GM21723 (cell line): Measurements from ENCODE around the gene ZNF322.
"Not testable (repeated sequence)": the region's sequence is repeated elsewhere in the genome, so short reads cannot be mapped to it uniquely, and the experiment has no call there.

Source experiments
- ATAC-seq: cut with Tn5 transposase; IDR thresholded peaks from one replicate; pipeline ENCODE4 v1.9.1; 2021; ENCODE audit warnings: mild to moderate bottlenecking, moderate library complexity; ENCODE audit not compliant: unreplicated experiment

ZNF322 gene, protein sequence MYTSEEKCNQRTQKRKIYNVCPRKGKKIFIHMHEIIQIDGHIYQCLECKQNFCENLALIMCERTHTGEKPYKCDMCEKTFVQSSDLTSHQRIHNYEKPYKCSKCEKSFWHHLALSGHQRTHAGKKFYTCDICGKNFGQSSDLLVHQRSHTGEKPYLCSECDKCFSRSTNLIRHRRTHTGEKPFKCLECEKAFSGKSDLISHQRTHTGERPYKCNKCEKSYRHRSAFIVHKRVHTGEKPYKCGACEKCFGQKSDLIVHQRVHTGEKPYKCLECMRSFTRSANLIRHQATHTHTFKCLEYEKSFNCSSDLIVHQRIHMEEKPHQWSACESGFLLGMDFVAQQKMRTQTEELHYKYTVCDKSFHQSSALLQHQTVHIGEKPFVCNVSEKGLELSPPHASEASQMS

DNA sequence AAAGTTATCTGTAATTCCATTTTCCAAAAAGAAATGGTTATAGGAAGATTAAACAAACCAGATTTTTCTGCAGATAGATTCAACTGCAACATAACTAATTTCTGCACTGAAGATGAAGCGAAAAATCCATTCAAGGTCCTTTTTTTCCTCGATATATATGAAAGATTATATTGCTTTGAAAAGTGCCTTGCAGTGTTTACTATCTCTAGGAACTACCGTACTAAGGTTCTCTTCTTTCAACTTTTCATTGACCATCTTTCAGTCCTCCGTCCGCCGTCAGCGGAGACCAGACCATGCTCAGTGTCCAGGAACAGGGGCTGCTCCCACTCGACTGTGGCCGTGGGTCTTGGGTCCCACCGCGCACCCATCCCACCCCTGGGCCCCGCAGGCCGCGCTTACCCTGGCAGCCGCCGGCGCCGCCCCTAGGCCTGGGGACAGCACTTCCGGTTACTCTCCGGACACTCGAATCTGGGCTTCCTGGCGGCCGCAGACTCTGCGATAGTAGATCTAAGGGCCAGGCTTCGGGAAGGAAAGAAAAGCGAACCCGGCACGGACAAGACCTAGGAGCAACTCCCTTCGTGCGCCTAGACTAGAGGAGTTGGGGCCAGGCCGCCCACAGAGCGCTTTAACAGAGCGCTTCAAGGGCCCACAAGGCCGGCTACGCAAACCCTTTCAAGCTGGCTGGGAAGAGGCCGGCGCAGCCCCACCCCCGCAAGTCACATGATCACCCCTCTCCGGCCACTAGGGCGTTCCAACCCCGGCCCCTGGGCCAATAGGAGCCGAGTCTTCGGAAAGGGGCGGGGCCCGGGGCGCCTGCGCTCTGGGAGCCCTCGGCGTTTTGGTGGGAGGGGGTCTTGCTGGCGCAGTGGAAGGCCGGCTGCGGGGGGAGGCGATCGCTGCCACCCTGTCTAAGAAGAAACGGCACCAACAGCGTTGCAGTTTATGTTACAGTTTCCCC is at the start of gene ZNF322:
Gene ZNF322, minus strand, starts transcription at position 705 of the 958 bp plus-strand sequence. CDS start 21,193 bp downstream, outside the sequence.
- ATAC-seq: peak; percentile 97

DNA sequence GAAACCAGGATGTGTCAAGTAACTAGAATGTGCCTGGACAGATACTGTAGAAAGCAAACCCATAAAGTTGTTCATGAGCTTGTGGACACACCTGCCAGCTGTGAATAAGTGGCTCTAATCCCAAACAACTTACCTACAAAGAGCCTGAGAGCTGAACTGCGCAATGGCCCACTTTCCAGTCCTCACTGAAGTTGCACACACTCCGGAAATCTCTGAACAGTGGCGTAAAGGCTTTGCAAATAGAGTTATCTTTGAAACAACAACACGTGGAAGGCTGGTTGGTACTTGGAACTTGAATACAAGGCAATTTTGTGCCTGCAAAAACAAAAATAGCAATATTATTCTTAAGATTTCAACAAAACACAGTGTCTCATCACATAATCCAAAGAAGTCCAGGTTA is 46.2 kb upstream of the ZNF322 start:
- not testable (repeated sequence) for ATAC-seq

DNA sequence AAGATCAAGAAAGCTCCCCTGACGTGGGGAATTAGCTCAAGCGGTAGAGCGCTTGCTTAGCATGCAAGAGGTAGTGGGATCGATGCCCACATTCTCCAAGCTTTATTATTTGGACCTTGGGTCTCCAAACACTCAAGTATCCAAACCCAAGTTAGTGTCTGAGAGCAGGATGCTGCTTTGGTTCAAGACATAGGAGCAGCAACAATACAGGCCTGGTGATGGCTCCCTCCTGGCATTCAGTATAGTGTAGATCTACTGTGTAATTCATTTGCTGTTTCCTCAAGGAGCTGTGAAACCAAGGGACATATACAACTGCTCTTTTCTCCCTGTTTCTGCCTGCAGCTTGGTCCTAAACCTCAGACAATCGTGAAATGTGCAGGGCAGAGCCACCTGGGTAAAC is 45.8 kb upstream of the ZNF322 start:
- not testable (repeated sequence) for ATAC-seq

DNA sequence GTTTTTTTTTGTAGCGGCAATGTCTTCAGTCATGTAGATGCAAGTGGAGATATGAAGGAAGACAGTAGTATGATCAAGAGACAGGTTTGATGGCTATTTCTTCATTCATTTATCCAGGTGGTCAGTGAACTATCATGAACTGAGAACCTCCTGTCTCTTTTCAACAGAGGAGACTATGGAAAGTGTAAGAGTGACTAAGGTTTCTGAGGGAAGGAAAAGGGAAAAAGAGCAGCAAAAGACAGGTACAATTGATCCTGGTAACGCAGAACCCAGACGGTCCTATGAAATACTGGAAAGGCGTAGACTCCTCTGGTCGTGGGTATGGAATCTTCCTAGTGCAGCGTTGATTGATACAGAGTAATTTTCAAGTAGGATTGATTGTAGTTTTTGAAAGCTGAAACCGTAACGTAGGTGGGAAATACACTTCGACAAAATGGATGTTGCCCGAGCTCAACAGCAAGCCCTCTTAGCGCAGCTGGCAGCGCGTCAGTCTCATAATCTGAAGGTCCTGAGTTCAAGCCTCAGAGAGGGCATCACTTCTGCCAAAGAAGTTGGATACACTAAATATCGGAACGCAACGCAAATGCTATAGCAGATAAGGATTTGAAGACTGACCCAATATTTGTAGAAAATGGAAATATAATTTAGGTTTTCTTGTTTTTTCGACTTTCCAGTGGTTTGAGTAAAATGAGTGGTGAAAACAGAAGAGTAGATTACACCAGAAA is 41.6 kb upstream of the ZNF322 start:
- ATAC-seq: not testable (repeated sequence)

DNA sequence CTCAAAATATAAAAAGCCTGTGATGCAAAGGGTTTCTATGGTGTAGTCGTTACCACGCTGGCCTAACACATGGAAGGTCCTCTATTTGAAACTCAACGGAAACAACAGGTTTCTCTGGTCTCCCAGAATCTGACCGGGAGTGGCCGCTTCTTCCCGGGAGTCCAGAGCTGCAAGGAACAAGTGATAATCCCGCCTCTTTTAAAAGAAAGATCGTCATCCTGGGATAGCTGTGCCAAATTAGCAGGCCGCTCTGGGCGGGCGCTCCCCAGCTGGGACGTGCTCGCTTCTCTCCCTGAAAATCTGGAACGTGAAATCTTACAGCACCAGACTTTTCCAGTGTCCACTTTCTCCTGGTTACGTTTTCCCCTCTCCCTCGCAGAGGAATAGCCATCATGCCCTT is 38.0 kb upstream of the ZNF322 start:
- not testable (repeated sequence) for ATAC-seq

DNA sequence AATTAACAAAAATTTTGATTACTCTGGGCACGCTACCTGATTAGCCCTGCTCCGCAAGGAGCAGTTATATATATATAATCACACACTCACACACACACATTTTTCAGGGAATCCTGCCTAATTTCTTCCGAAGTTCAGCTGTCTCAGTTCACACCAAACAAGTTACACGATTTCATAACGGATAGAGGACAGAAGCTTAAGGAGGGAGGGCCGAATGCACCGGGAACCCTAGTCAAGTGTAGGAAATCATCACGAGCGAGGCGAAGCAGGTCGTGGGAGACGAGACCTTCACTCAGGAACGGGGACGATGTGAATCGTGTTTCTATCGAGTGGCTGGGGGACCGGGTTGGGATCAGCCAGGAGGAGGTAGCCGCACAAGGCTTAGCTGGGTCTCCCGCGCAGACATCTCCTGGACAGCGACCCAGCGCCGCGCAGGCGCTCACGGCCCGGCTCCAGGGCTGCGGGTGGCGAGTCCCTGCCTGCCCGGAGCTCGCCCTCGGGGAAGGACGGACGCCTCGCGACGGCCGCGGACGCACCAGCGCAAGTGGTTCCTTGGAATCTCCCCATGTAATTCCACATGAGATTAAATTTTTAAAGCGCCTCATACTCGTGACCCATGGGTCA is 29.9 kb upstream of the ZNF322 start:
- ATAC-seq: not testable (repeated sequence)

DNA sequence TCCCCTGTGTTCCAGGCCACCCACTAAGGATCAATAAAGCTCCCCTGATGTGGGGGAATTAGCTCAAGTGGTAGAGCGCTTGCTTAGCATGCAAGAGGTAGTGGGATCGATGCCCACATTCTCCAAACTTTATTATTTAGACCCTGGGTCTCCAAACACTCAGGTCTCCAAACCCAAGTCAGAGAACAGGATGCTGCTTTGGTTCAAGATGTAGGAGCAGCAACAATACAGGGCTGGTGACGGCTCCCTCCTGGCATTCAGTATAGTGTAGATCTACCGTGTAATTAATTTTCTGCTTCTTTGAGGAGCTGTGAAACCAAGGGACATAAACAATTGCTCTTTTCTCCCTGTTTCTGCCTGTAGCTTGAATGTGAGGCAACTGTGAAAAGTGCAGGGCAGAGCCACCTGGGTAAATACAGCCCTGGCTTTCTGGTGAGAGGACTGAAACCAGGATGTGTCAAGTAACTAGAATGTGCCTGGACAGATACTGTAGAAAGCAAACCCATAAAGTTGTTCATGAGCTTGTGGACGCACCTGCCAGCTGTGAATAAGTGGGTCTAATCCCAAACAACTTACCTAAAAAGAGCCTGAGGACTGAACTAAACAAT is 23.0 kb upstream of the ZNF322 start:
- not testable (repeated sequence) for ATAC-seq

DNA sequence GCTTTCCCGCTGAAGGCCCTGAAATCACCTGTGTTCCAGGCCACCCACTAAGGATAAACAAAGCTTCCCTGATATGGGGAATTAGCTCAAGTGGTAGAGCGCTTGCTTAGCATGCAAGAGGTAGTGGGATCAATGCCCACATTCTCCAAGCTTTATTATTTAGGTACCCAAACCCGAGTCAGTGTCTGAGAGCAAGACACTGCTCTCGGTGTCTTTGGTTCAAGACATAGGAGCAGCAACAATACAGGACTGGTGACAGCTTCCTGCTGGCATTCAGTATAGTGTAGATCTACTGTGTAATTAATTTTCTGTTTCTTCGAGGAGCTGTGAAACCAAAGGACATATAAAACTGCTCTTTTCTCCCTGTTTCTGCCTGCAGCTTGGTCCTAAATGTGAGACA is 13.7 kb upstream of the ZNF322 start:
- ATAC-seq: not testable (repeated sequence)

DNA sequence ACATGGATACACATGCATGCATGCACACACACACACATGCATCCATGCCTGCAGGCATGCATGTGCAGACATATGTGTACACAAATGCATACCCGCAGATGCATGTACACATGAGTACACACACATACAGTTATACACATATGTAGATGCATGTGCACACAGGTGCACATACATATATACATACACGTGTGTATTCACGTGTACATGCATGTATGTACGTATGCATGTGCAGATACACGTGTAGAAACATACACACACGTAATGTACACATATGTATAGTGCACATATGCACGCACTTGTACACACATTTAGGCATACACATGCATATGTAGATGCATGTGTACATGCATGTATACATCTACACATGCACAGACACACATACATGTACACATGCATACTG is 11.0 kb upstream of the ZNF322 start:
- ATAC-seq: not testable (repeated sequence)

DNA sequence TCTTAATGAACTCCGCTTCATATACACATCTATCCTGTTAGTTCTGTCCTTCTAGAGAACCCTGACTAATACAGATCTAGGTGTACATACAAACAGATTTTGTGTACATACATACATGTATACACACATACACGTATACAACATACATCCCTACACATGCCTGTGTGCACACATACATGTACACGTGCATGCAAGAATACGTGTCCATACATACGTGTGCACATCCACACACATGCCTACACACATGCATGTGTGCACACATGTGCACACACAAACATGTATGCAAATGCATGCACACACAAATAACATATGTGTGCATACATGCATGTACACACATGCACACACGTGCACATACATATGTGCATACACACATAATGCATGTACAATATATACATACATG is 10.5 kb upstream of the ZNF322 start:
- ATAC-seq: not testable (repeated sequence)

DNA sequence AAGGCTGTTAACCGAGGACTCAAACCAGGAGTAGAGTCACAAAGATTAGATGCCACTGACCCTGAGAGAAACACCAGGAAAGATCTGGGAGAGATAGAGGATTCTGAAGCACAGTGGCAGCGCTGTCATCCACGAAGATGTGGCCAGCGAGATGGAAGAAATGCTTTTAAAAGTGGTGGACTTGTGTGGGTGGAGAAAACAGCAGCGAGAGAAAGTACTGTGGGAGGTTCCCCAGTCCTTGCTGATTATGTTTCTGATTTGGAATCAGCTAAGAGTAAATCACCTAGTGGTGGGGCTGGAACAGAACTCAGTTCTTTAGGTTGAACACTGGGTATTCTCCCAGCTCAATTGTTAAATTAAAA is 435 bp upstream of the ZNF322 start:
- peak; percentile 46 for ATAC-seq

DNA sequence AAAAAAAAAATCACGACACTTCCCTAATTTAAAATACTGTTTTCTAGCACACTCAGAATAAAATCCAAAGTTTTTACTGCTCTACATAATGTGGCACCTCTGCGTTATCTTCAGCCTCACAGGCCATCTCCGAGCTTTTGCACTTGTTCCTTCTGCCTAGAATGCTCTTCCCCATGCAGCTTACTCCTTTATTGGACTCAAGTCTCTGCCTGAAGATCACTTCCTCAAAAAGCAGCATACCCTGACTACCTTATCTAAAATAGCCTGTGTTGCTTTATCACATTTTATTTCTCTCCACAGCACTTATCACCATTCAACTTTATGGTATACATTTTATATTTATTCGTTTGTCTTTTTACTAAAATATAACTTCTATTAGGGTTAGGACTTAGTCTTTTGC is 2.3 kb downstream of the ZNF322 start:
- ATAC-seq: no peak

DNA sequence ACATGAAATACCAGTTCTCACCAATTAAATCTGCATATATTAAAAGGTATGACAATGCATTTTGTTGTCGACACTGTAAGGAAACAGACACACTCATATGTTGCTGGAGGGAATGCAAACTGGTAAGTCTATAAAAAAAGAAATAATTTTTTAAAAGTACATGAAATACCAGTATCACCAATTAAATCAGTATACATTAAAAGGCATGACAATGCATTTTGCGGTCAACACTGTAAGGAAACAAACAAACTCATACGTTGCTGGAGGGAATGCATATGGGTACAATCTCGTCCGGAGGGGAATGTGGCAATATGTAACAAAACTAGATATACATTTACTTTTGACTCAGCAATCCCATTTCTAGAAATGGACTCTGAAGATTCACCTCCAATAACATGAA is 6.5 kb downstream of the ZNF322 start:
- ATAC-seq: no peak

DNA sequence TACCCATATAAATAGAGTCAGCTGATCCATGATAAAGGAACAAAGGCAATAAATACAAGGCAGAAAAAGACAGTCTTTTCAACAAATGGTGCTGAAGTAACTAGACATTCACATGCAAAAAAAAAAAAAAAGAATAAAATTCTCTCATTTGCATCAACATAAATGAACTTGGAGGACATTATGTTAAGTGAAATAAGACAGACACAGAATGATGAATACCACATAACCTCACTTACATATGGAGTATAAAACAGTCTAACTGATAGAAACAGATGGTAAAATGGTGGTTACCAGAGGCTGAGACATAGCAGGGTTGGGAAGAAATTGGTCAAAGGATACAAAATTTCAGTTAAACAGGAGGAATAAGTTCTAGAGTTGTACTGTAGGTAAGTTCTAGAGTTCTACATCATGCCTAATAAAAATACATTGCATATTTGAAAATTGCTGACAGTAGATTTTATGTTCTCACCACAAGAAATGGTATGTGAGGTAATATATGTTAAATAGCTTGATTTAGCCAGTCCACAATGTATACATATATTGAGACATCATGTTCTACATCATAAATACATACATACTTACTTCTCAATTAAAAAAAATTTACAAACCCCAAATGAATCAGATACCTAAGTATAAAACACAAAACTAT is 8.3 kb downstream of the ZNF322 start:
- ATAC-seq: no peak

DNA sequence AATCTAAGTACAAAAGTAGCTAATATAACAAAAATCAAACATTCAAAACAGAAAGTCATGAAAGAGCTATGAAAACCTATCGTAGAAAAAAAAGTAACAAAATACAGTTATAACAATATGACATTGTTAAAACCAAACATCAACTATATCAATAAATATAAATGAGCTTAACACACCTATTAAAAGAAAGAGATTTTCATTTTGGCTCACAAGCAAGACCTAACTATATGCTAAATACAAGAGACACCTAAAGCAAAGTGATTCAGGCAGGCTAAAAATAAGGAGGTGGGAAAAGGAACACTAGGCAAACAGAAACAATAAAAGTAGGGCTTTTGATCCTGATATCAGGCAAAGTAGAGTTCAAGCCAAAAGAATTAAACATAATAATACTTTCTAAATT is 13.5 kb downstream of the ZNF322 start:
- no peak for ATAC-seq

DNA sequence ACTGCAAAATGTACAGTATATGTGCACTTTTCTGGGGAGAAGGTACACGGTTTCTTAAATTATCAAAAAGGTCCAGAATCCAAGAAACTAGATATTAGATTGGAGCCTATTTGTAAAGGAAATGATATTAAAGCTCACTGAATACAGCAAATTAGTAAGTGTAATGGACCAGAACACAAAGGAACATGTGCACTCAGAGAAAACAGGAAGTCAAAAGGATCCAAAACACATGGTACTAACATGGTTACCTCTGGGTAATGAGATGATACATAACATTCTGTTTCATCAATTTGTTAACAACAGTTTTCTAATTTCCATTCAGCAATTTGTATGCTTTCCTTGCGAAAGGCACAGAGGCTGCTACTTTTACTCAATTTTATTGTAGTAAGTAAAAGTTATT is 18.7 kb downstream of the ZNF322 start:
- no peak for ATAC-seq

DNA sequence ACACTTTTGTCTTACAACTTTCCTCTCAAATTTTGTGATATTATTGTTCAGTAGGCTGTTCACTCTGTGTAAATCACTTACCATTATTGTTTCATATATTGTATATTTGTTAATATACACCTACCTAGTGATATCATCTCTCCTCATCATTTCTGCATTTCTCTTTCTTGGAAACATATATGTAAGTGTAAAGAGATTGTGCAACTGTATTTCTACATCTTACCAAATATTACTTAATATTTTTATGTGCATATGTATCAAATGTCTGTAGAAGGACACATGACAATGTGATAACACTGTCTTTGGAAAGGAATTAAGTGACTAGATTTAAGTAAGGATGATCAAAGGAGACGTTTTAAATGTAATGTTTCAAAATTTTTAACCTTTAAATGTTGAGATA is 30.2 kb downstream of the ZNF322 start:
- ATAC-seq: no peak

DNA sequence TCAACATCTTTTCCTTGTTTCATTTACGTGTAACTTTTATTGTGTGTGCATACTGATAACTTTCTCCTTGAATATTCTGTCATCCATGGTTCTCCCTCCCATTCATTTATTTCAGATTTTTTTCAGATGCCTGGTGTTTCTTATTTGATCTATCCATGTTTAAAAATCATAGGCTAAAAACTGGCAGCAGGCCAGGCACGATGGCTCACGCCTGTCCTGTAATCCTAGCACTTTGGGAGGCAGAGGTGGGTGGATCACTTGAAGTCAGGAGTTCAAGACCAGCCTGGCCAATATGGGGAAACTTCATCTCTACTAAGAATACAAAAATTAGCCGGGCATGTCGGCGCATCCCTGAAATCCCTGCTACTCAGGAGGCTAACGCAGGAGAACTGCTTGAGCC is 31.7 kb downstream of the ZNF322 start:
- no peak for ATAC-seq

DNA sequence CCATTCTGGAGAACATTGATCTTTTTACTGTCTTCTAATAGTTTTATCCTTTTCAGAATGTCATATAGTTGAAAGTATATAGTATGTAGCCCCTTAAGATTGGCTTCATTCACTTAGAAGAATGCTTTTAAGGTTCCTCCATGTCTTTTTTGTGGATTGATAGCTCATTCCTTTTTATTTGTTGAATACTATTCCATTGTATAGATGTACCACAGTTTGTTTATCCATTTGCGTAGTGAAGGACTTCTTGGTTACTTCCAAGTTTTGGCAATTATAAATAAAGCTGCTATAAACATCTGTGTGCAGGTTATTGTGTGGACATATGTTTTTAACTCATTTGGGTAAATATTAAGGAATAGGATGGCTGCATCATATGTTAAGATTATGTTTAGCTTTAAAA is 35.0 kb downstream of the ZNF322 start:
- ATAC-seq: no peak

DNA sequence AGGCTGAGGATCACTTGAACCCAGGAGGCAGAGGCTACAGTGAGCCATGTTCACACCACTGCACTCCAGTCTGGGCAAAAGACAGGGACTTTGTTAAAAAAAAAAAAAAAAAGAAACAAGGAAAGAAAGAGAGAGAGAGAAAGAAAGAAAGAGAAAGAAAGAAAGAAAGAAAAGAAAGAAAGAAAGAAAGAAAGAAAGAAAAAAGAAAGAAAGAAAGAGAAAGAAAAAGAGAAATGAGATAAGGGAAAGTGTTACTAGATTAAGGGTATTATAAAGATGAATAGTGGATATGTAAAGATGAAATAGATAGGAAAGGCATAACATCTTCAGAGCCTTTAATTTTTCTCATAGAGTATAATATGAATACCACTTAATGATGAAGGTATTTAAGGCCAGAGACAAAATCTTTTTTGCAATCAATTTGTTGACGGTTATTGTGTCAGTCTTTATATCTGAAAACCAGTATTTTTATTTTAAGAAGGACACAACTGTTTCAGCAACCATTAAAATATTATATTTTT is 36.1 kb downstream of the ZNF322 start:
- ATAC-seq: no peak
